ENCODE results near the gene PRMT6.
"Not testable (repeated sequence)": the region's sequence is repeated elsewhere in the genome, so short reads cannot be mapped to it uniquely, and the experiment has no call there.

Gene PRMT6

GRCh38 chr1:107079249-107079648 is 22.8 kb downstream of the PRMT6 start:
- DNase-seq = no peak
- in situ Hi-C loops (cut with HindIII; ENCODE audit: low pct_ligation_motif_present, low pct_unique_long_range_greater_than_20kb, low sequenced_read_pairs) = no loop called here

GRCh38 chr1:107081102-107081501 is 24.6 kb downstream of the PRMT6 start:
- in situ Hi-C loops (cut with HindIII; ENCODE audit: low pct_ligation_motif_present, low pct_unique_long_range_greater_than_20kb, low sequenced_read_pairs) = no loop called here
- DNase-seq = no peak

GRCh38 chr1:107091418-107091817 is 34.9 kb downstream of the PRMT6 start:
- DNase-seq = no peak
- in situ Hi-C loops (cut with HindIII; ENCODE audit: low pct_ligation_motif_present, low pct_unique_long_range_greater_than_20kb, low sequenced_read_pairs) = no loop called here

GRCh38 chr1:107093395-107093794 is 36.9 kb downstream of the PRMT6 start:
- DNase-seq; in situ Hi-C loops (cut with HindIII; ENCODE audit: low pct_ligation_motif_present, low pct_unique_long_range_greater_than_20kb, low sequenced_read_pairs): not testable (repeated sequence)

GRCh38 chr1:107095647-107096046 is 39.2 kb downstream of the PRMT6 start:
- DNase-seq = no peak
- in situ Hi-C loops (cut with HindIII; ENCODE audit: low pct_ligation_motif_present, low pct_unique_long_range_greater_than_20kb, low sequenced_read_pairs) = no loop called here

GRCh38 chr1:107096690-107097089 is 40.2 kb downstream of the PRMT6 start:
- in situ Hi-C loops (cut with HindIII; ENCODE audit: low pct_ligation_motif_present, low pct_unique_long_range_greater_than_20kb, low sequenced_read_pairs) = no loop called here
- DNase-seq = no peak

GRCh38 chr1:107098961-107099360 is 42.5 kb downstream of the PRMT6 start:
- in situ Hi-C loops (cut with HindIII; ENCODE audit: low pct_ligation_motif_present, low pct_unique_long_range_greater_than_20kb, low sequenced_read_pairs) = no loop called here
- DNase-seq = no peak

- DNase-seq = no peak
- in situ Hi-C loops (cut with HindIII; ENCODE audit: low pct_ligation_motif_present, low pct_unique_long_range_greater_than_20kb, low sequenced_read_pairs) = no loop called here
Measured at GRCh38 chr1:107100331-107100984, 44.0 kb downstream of the PRMT6 start.

GRCh38 chr1:107105914-107106313 is 49.4 kb downstream of the PRMT6 start:
- DNase-seq = no peak
- in situ Hi-C loops (cut with HindIII; ENCODE audit: low pct_ligation_motif_present, low pct_unique_long_range_greater_than_20kb, low sequenced_read_pairs) = no loop called here

Measured in ACHN (cell line).